SIG-M5 treated with dmso at 0.1 percent for 504 hours (cell line): ENCODE results near the gene C4BPB.

Source experiments
- DNase-seq: peaks from one replicate; lab custom pipeline; 2025; ENCODE audit not compliant: unreplicated experiment; lab: John Stamatoyannopoulos, UW

C4BPB gene

DNA sequence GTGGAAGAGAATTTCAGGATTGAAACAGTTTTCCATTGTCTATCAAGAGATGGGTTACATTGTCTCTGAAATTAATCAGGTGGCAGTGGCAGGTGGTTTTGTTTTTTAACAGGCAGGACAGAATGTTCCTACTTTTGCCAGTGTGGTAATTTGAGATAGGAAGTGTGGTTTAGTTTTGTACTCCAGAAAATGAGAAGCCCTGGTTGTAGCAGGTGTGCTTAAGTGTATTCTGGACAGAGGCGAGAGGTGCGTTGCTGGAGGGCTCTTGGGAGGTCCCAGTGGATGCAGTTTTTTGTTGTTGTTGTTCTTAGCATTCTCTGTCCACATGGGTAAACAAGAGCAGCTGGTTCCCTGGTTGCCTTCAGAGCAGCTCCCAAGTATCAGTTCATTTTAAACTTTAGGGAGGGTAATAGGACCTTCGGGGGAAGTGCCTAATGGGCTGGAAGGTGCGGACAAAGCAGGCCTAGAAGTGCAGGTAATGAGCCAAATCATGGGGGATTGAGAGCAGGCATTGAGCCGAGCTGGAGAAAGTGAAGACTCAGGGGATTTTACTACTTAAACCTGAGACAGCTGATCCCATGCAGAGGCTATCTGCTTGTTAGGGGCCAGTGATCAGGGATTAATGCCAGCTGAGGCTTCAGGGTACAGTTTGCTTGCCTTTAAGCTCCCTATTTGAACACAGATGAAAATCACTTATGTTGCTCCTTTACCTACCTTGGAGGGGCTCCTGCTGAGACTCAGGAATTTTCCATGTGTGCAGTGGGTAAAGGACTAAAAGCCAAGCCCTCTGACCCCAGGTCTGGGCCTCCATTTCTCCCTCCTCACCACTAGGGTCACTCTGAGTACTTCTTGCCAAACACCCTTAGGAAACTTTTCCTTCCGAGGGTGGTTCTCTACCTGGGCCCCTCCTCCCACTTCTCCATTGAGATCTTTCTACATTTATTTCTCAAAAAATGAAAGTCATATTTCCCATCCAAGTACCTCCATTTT, 29.5 kb upstream of the C4BPB start:
- no peak for DNase-seq

DNA sequence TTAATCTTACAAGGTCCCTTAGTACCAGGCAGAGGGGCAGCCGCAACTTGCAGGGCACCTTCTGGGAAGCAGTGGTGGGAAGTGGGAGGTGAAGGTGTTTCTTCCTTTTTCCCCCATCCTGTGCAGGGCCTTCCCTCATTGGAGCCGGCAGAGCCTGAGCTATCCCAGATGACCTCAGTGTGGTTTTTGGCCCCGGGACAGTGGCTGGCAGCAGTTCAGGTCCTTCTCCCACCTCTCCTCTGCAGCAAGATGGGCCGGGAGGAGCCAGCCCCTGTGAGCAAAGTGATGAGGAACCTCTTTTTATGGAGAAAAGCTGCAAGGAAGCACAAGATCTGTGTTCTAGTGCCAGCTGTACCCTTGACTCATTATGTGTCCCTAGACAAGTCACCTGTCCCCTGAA, 28.8 kb upstream of the C4BPB start:
- DNase-seq = no peak

DNA sequence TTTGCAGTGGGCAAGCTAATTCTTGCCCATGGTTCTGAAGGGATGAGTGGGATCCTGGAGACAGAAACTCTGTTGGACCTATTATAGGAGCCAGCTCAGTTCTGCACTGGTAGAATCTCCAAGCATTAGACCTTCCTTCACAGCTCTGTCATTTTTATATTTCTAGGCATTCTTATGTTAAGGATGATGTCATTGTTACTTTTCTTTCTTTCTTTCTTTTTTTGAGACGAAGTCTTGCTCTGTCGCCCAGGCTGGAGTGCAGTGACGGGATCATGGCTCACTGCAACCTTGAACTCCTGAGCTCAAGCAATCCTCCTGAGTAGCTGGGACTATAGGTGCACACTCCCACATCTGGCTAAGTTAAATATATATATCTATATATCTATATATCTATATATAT, 28.1 kb upstream of the C4BPB start:
- no peak for DNase-seq

DNA sequence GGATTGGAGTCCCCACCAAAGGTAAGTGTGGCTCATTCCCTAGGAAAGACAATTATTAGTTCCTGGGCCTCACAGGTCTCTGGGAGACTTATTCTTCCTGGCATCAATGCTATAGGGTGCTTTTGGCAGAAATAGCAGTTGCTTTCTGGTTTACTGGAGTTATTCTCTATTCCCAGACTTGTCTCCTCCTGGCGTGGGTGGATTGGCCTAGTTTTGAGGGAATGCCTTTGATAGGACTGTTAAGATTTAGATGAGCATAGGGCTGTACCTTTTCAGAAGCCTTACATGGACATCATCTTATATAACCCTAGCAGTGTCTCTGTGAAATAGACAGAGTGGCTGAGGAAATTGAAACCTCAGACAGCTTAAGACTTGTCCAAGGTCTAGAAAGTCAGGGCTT, 26.6 kb upstream of the C4BPB start:
- no peak for DNase-seq

DNA sequence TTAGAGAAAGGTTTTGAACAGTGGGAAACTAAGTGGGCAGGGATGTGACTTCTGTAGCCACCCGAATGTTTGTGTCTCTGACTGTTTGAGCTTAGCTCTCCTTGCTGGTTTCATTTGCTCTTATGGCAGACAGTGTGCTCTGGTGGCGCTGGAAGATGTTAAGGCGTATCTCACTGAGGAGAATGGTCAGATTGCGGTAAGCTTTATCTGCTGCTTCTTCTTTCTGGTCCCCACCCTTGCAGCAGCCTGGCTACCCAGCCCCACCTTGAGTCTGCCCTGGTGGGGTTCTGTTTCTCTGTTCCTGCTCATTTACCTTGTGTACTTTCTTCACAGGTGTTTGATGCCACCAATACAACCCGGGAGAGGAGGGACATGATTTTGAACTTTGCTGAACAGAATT, 25.6 kb upstream of the C4BPB start:
- DNase-seq = no peak

DNA sequence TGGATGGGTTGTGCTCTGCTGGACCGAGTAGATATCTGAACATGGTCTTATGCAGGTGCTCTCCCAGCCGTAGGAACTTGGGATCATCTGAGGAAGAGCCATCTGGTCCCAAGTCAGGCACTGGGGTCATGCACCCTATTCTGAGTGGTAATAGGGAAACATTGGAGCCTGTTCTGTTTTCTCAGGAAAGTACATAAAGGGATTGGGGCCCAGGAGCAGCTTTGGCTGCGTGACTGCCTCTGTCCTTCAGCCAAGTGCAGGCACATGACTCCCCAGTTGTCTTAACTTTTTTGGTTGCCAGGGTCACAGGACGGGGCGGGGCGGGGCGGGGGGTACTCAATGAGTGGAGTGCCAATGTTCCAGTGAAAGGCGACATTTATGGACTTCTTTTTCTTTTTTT, 24.1 kb upstream of the C4BPB start:
- DNase-seq = no peak

DNA sequence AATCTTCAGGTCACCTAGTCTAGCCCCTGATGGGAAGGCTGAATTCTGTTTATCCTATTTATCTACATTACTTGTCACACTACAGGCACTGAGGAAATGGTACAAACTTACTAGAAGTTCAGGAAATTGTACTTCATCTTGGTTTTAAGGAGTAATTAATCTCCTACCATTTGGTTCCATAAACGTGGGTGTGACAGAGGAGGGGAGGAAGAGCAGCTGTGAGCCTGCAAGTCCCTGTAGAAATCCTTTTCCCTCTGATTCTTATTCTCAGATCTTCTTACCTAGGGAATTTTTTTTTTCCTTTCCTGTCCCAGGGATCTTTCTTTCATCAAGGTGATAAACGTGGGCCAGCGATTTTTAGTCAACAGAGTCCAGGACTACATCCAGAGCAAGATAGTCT, 21.5 kb upstream of the C4BPB start:
- DNase-seq = no peak

DNA sequence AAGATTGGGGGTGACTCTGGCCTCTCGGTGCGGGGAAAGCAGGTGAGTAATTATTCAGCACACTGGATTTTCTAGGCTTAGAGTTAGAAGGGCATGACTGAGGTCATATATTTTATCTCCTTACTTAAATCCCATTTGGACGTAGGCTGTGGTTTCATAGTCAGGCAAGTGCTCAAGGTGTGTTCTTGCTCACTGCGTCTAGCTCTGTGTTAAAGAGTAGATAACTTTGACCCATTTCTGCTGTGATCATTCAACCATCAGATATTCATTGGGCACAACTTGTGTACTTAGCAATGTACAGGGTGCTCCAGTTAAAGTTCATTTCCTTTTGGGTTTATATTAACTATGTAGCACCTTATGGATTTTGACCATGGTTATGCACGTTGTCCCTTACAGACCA, 21.0 kb upstream of the C4BPB start:
- no peak for DNase-seq

DNA sequence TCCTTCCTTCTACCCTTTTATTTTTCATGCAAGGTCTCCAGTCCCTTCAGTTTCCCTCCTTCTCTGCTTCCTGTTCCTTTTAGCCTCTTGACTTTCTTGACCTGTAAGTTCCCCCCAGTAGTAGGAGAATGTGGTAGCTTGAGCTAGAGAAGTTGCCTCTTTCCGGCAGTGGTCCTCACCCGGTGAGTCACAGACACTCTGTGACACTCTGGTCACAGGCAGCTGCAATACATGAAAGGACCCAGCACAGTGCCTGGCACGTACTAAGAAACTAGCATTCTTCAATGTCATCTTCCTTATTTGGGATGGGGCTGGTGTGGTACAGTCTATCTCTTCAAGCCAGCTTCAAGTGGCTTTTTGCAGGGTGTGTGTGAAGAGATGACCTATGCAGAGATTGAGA, 19.6 kb upstream of the C4BPB start:
- peak; percentile 81 for DNase-seq

DNA sequence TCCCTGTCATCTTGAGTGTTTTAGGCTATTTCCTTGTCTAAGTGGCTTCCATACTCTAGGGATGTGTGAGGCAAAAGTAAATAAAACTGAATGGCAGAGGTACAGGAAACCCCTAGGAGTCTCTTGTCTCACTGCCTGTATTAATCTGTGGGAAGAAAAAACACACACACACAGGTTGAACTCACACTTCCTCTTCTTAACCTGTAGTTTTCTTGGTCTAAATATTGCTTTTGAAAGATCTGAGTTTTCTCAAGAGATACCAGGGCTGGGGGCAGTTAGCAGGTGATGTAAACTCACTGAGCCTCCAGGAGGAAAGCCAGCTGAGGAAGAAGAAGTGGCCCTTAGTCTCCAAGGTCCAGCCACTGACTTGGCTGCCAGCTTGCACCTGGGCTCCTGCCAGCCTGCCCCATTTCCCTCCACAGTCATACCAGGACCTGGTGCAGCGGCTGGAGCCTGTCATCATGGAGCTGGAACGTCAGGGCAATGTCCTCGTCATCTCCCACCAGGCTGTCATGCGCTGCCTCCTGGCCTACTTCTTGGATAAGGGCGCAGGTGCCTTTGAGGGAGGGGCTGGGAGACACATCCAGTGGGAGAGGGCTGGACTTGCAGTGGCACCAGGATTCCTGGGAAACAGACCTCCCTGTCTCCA, 18.7 kb upstream of the C4BPB start:
- DNase-seq = peak; percentile 19

DNA sequence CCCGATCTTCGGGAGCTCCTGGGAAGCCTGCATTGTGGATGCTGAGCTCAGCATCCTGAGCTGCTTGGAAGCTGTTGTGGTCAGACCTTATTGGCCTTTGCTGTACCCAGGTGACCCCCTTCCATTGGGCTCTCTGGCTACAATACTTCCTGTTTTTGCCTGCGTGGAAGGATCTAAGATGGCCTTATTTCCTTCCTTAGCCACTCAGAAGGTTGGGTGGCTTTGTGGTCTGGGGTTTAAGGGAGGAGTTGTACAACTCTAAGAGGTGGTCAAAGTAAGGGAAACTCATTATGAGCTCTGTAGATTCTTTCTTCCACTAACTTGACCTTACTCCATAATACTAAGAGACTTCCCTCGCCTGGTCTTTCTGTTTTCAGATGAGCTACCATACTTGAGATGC, 17.8 kb upstream of the C4BPB start:
- DNase-seq = peak; percentile 56

DNA sequence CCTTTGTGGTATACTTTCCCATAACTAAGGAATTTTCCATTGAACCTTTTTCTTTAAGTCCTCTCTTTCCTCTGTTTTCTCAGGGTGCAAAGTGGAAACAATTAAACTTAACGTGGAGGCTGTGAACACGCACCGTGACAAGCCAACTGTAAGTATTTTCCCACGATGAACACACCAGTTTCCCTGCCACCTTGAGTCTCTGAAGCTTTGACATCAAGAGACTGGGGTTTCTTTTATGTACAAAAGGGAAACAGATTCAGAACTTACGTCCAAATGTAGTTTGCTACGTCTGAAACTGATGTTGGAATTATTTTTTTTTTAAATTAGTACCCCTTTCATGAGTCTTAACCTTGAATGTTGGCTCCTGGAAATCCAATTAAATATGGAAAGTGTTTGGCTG, 17.2 kb upstream of the C4BPB start:
- no peak for DNase-seq

DNA sequence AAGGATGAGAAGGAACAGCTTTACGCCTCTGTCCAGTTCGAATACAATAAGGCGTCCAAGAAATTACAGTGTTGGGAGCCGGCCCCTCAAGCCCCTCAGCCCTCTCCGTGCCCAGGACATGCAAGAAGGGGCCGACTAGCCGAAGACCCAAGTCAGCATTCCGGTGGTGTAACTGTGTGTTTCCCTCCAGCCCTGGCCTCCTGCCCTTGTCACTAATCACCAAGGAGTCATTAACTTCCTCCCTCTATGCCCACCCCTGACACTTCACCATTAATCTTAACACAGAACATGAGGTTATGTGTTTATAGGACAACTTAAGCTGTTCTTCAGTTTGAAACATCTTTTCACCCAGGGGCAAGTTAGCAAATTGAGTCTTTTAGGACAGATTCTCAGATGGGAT, 16.4 kb upstream of the C4BPB start:
- no peak for DNase-seq

DNA sequence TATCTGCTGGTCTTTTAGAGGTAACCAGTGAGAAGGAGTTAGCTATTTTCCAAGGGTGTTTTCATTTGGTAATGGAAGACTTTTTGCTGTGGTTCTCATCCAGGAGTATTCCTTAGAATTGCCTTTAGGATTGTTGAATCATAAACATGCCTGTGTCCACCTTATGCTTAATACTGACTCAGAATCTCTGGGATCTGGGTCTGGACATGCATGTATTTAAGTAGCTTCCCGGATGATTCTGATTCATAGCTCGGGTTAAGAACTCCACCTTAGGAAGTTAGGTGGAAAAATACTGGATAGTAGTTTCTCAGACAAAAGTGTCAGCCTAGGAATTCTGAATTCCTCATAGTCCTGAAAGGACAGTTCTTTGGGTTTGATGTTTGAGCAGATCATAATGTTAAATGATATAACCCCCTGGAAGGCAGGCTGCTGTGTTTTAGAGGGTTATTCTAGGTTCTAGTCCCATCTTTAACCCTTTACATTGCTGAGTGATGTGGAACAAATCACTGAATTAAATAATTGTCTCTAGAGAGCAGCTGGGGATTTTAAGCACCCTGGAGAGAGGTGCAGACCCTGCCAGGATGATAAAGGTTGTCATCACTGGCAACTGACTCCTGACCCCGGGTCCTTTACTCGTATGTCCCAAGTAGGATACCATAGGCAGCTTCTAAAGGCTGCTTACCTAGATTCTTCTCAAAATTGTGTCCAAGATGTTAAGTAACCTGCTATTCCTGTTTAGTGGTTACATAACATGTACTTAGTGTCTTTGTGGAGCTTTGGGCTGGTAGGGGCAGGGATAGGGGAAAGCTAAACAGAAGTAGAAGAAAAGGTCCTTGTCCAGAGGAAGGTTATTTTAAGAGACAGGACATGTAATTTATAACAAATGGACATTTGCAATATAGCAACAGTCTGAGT, 14.5 kb upstream of the C4BPB start:
- no peak for DNase-seq

DNA sequence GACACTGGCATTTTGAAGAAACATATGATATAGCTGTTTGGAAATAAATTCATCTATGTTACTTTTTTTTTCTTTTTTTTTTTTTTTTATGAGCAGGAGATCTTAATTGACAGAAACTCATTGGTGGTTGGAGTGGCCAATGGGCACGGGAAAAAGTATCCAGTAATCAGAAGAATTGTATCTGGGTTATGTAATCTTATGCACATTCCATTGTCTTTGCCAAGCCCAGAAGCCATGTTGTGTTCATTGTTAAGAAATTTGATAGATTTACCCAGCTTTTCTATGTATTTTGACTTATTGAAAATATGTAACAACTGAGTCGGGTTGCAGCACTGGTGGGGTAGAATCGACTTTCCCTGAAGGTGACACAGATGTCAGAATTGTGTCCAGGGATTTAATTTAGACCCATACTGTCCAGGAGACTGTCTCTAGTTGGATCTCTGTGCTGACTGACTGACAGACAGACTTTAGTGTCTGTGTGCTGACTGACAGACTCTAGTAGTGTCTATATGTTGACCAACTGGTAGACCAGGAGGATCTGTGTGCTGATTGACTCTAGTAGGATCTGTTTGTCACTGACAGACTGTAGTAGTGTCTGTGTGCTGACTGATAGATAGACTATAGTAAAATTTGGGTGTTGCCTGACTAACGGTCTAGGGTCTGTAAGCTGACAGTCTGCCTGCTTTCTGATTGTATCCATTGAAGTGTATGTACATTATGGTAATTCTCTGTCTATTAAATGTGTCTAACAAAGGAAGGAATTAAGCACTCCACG, 12.3 kb upstream of the C4BPB start:
- no peak for DNase-seq

DNA sequence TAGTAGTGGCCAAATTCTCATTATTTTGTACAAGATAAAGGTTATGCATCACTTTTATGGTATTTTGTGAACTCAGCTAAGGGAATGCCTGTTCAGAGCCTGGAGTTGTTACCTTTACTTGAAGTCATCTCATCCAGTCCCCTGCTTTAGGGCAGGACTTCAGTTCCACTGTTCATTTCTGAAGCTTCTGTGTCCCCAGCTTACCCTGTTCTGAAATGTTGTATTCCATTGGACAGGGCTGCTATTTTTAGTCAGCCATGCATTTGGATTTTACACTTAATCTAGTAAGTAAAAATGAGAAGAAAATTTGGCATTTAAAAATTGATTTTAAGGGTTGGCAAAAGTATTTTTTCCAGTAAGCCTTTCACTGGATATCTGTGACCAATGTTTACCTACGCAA, 11.6 kb upstream of the C4BPB start:
- DNase-seq = no peak

DNA sequence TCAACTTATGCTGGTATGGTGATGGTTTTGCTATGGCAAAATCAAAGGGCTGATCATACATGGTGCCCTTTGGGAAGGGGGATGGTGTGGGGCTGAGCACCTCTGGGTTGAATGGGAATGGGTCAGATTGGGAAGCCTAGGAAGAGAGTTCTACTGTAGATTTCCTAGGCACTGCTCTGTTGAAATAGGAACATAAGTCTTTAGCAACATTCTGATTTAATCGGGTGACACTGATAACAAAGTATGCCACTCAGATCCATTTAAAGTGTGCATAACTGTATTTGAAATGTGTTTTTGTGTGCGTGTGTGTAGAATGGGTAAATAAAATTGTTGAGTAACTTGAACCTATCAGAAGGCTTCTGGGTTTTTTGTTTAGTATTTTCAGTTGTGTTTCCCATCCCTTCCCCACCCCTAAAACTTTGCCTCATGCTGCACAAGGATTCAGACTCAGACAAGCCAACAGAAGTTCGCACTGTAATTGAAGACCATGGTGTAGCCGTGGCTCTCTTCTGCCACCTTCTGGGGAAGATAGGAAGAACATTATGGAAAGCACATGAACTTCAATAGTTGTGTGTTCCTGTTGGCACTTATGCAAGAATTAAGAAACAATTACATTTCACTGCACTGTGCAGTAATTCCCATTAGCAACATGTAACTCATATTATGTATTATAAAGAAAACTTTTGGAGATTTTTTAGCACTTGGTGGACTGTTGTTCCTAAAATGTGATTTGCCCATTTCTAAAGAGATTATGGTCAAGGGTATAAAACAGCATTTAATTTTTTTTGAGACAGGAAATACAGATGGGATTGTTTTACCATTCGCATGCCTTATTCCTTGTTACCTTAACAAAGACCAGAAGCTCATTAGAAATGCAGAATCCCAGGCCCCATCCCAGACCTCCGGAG, 10.9 kb upstream of the C4BPB start:
- peak; percentile 91 for DNase-seq

DNA sequence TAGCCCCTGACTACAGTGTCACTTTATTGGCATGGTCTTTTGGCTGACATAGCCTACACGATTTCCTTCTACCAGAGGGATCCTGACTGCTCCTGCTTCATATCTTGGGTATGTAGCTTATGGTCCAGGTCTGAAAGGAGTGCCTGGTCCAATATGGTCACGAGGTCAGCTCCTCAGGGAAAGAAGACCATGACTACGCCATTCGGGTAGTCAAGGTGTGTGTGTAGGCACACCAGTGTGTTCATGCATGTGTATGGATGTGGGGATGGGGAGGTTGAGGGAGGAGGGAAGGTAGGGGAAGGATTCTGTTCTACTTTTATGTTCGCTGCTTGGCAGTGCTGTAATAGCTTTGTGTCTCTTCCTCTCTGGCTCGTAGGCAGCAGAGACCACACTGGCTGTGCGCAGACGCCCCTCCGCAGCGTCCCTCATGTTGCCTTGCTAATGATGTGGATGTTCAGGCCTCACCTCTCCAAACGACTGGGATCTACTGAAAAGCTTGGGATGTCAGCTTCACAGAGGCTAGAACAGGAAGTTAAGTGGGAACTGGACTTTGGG, 10.0 kb upstream of the C4BPB start:
- no peak for DNase-seq

DNA sequence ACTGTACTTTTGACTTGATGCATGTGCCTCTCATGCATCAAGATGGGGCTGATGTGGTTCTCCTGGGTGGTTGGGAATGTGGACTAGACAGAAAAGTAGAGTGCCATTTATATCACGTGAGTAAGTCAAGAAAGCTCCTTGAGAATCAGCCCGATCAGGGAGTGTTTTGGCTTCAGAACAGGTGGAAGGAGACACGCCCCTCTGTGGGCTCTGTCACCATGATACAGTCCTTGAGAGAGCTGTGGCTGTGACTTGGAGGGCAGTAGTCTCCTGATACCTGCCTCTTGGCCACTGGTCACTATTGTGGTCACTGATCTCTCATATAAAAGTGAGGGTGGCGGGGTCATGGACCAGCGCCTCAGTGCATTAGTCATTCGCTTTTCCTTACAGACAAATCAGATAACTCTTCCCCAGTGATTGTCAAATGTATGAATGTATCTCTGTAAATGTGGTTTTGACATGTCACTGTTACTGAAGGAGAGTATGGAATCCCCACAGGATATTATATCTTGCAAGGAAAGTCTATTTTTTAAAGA, 8.9 kb upstream of the C4BPB start:
- no peak for DNase-seq
